Umbilical cord (tissue), 2 donors: ENCODE data around the gene PEX3. TPM values are rescaled to one million over a fixed set of nuclear protein-coding genes. Genes with fewer than 3 reads are reported as not detected.
"Not testable (repeated sequence)": the region's sequence is repeated elsewhere in the genome, so short reads cannot be mapped to it uniquely, and the experiment has no call there.

Experiments used
- DNase-seq: peaks from one replicate; pipeline ENCODE4 v3.0.0-alpha.2; 2015; ENCODE audit warnings: low spot score
- total RNA-seq: library from RNA; depleted of rRNA; stranded (reverse); fragments of >200 nt; gene quantifications from one replicate; pipeline ENCODE4 v1.2.3, GENCODE V29; 2014; ENCODE audit warnings: low replicate concordance; ENCODE audit not compliant: insufficient read depth

The PEX3 gene
- total RNA-seq, 1 donor from 2014 or later, result 20.5 TPM

GRCh38 chr6:143447865-143448264, 2.7 kb upstream of the PEX3 start:
- not testable (repeated sequence) for DNase-seq

GRCh38 chr6:143449082-143449713, 1.4 kb upstream of the PEX3 start:
- DNase-seq, result no peak

GRCh38 chr6:143449714-143450452, 722 bp upstream of the PEX3 start:
- peak; percentile 40 for DNase-seq

GRCh38 chr6:143451531-143451930, 926 bp downstream of the PEX3 start:
- DNase-seq, result no peak

- peak; percentile 12 for DNase-seq
Observed at GRCh38 chr6:143457563-143458359, 7.2 kb downstream of the PEX3 start.

GRCh38 chr6:143465546-143465945, 14.9 kb downstream of the PEX3 start:
- DNase-seq, result no peak

GRCh38 chr6:143468026-143468425, 17.4 kb downstream of the PEX3 start:
- no peak for DNase-seq

- not testable (repeated sequence) for DNase-seq
Observed at GRCh38 chr6:143468823-143469222, 18.2 kb downstream of the PEX3 start.

- DNase-seq, result no peak
Observed at GRCh38 chr6:143471822-143472221, 21.2 kb downstream of the PEX3 start.

GRCh38 chr6:143476545-143476944, 25.9 kb downstream of the PEX3 start:
- DNase-seq, result no peak

- no peak for DNase-seq
Observed at GRCh38 chr6:143478479-143479062, 28.0 kb downstream of the PEX3 start.

GRCh38 chr6:143482593-143482992, 32.0 kb downstream of the PEX3 start:
- no peak for DNase-seq

- no peak for DNase-seq
Observed at GRCh38 chr6:143485967-143486366, 35.4 kb downstream of the PEX3 start.

GRCh38 chr6:143486752-143487151, 36.1 kb downstream of the PEX3 start:
- no peak for DNase-seq

- DNase-seq, result no peak
Observed at GRCh38 chr6:143490244-143490643, 39.6 kb downstream of the PEX3 start.

- DNase-seq, result no peak
Observed at GRCh38 chr6:143490775-143491174, 40.2 kb downstream of the PEX3 start.

- DNase-seq, result no peak
Observed at GRCh38 chr6:143496974-143497373, 46.4 kb downstream of the PEX3 start.

- no peak for DNase-seq
Observed at GRCh38 chr6:143498428-143498827, 47.8 kb downstream of the PEX3 start.

GRCh38 chr6:143501851-143502250, 51.2 kb downstream of the PEX3 start:
- no peak for DNase-seq

- no peak for DNase-seq
Observed at GRCh38 chr6:143504369-143504768, 53.8 kb downstream of the PEX3 start.

GRCh38 chr6:143505111-143505510, 54.5 kb downstream of the PEX3 start:
- no peak for DNase-seq

GRCh38 chr6:143505537-143505936, 54.9 kb downstream of the PEX3 start:
- no peak for DNase-seq
